Liver (tissue), 3 donors: ENCODE data around the gene ACSS1.

ENCODE experiments used
- CTCF ChIP-seq: fragments of 150-350 bp; IDR thresholded peaks from 2 replicates; pipeline ENCODE4 v1.5.1; 2017; ENCODE audit warnings: improper control_type of control experiment, low read depth, low read length; ENCODE audit not compliant: missing input control
- JUND ChIP-seq, 2 donors: IDR thresholded peaks; 2 replicates each; pipeline ENCODE4 v1.6.1; 2016; ENCODE audit warnings: antibody characterized with exemption in 2 of 2
- RAD21 ChIP-seq, 2 donors: IDR thresholded peaks; 2 replicates each; pipeline ENCODE4 v1.6.1; 2016; ENCODE audit warnings: antibody characterized with exemption in 2 of 2, mild to moderate bottlenecking in 2 of 2
- REST ChIP-seq: IDR thresholded peaks from 2 replicates; pipeline ENCODE4 v1.6.1; 2016; ENCODE audit warnings: antibody characterized with exemption, mild to moderate bottlenecking
- TAF1 ChIP-seq: conservative IDR thresholded peaks from 2 replicates; pipeline ENCODE4 v1.6.1; 2016; ENCODE audit warnings: antibody characterized with exemption, mild to moderate bottlenecking
- YY1 ChIP-seq: IDR thresholded peaks from 2 replicates; pipeline ENCODE4 v1.6.1; 2016; ENCODE audit warnings: antibody characterized with exemption, mild to moderate bottlenecking
- ZBTB33 ChIP-seq: IDR thresholded peaks from 2 replicates; pipeline ENCODE4 v1.6.1; 2016; ENCODE audit warnings: antibody characterized with exemption
- donor health status: healthy.
- donor health status: healthy.

- TF ChIP-seq CTCF (no peak), REST (no peak), ZBTB33 (no peak), RAD21 (IDR thresholded peaks at IDR 0.05) (no peak), YY1 (no peak), JUND (IDR thresholded peaks at IDR 0.05) (no peak), TAF1 (no peak)
These were observed 24.0 kb downstream of the ACSS1 start for GRCh38 chr20:25033924-25034300.
